ENCODE results near the gene CHL1. TPM values are rescaled to one million over a fixed set of nuclear protein-coding genes. Genes with fewer than 3 reads are reported as not detected.

Gene CHL1
- total RNA-seq, 1 donor from 2014 or later: 0.53 TPM

DNA sequence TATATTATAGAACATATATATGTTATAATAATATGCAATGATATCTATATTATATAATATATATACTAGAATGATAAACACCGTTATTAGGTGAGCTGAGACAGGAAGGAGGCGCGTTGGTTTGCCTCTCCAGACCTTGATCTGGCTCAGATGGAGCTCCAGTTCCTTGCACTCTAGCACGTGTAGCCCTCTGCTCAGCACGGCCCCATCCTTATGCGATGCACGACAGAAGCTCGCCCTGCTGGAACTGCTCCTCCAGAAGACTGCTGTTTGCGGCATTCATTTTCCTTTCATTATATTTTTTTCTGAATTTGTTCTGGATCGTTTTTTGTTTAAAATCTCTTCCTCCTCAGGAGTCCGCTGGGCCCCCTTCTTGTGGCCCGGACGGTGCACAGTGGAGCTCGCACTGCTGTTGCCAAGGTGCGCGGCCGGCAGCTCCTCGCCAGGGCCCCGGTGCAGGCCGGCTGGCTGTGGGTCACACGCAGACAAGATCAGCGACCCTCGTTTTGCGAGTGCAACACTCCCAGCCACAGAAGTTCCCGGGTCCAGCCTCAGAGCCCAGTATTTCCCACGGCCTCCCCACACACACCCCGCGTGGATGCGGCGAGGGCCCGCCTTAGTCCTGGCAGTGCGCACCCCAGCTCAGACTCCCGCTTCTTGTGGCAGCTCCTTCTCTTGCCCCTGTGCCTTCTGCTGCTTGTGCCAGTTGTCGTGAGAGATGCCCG lies 112.2 kb downstream of the CHL1 start:
- TF ChIP-seq CTCF (IDR thresholded peaks at IDR 0.05): no peak

GRCh38 chr3:312160-312733 lies 115.7 kb downstream of the CHL1 start:
- Histone ChIP-seq H3K4me1 (no peaks in the 10 kb centered on the region), H3K9me3 (no peaks in the 10 kb centered on the region), H3K27ac (no peak overlapping the region), H3K36me3 (no peaks in the 10 kb centered on the region), H3K4me3 (no peak overlapping the region), H3K27me3 (no peaks in the 10 kb centered on the region)
- intact Hi-C loops (cut with DNase I): no loop called here
- no peak for TF ChIP-seq CTCF (IDR thresholded peaks at IDR 0.05)
- DNase-seq (ENCODE audit: low spot score in 2 of 2): no peak

More for the DNA sequence above, 112.2 kb downstream of the CHL1 start:
- H3K27me3 ChIP-seq: no peaks in the 10 kb centered on the region
- no peak overlapping the region for H3K27ac ChIP-seq
- DNase-seq (ENCODE audit: low spot score in 2 of 2): no peak
- no peaks in the 10 kb centered on the region for H3K36me3 ChIP-seq
- H3K9me3 ChIP-seq: no peaks in the 10 kb centered on the region
- H3K4me1 ChIP-seq: no peaks in the 10 kb centered on the region
- H3K4me3 ChIP-seq: no peak overlapping the region
- intact Hi-C loops (cut with DNase I): no loop called here

- intact Hi-C loops (cut with DNase I): no loop called here
- no peak overlapping the region for H3K4me3 ChIP-seq
These were observed 116.3 kb downstream of the CHL1 start for GRCh38 chr3:312911-313310.

GRCh38 chr3:317012-317411 lies 120.4 kb downstream of the CHL1 start:
- intact Hi-C loops (cut with DNase I): no loop called here
- TF ChIP-seq CTCF (IDR thresholded peaks at IDR 0.05): no peak
- no peak for DNase-seq (ENCODE audit: low spot score in 2 of 2)

More at GRCh38 chr3:312911-313310, 116.3 kb downstream of the CHL1 start:
- Histone ChIP-seq H3K27me3 (no peaks in the 10 kb centered on the region), H3K36me3 (no peaks in the 10 kb centered on the region), H3K4me1 (no peaks in the 10 kb centered on the region), H3K27ac (no peak overlapping the region), H3K9me3 (no peaks in the 10 kb centered on the region)
- no peak for DNase-seq (ENCODE audit: low spot score in 2 of 2)
- TF ChIP-seq CTCF (IDR thresholded peaks at IDR 0.05): no peak

GRCh38 chr3:318903-319302 lies 122.3 kb downstream of the CHL1 start:
- no peaks in the 10 kb centered on the region for H3K4me1 ChIP-seq
- no peak overlapping the region for H3K4me3 ChIP-seq
- no peaks in the 10 kb centered on the region for H3K36me3 ChIP-seq
- DNase-seq (ENCODE audit: low spot score in 2 of 2): no peak
- H3K27ac ChIP-seq: no peak overlapping the region
- no peaks in the 10 kb centered on the region for H3K27me3 ChIP-seq
- H3K9me3 ChIP-seq: no peaks in the 10 kb centered on the region
- TF ChIP-seq CTCF (IDR thresholded peaks at IDR 0.05): no peak
- intact Hi-C loops (cut with DNase I): no loop called here

More at GRCh38 chr3:317012-317411, 120.4 kb downstream of the CHL1 start:
- H3K27me3 ChIP-seq: no peaks in the 10 kb centered on the region
- H3K4me1 ChIP-seq: no peaks in the 10 kb centered on the region
- H3K27ac ChIP-seq: no peak overlapping the region
- H3K36me3 ChIP-seq: no peaks in the 10 kb centered on the region
- no peaks in the 10 kb centered on the region for H3K9me3 ChIP-seq
- no peak overlapping the region for H3K4me3 ChIP-seq

Data from ascending aorta (tissue), 2 donors.